PC-9 (cell line): ENCODE results near the gene ACBD4. TPM values are rescaled to one million over a fixed set of nuclear protein-coding genes. Genes with fewer than 3 reads are reported as not detected.
A peak's percentile ranks its signal among the peaks of the same experiment; 100 is the strongest.

Source experiments
- BruUV-seq: library from RNA; stranded (reverse); fragments of 400-500 nt; replicated peaks from 2 replicates; lab custom pipeline; 2021; lab: Mats Ljungman, UMichigan
- CTCF ChIA-PET: fragments of 300-600 bp; sonication (Branson Sonifier 250); formaldehyde crosslinking; loops from one replicate; lab custom pipeline; 2022; ENCODE audit warnings: antibody characterized with exemption; lab: Charles Lee
- POLR2A ChIA-PET: fragments of 300-600 bp; sonication (Branson Sonifier 250); formaldehyde crosslinking; loops from one replicate; lab custom pipeline; 2022; ENCODE audit warnings: antibody characterized with exemption; ENCODE audit not compliant: unreplicated experiment; lab: Charles Lee
- DNase-seq, 2 experiments: peaks; one replicate each; pipeline versions ENCODE4 v3.0.0 to v3.0.0-alpha.2; 2015 to 2022; ENCODE audit warnings: mixed read lengths in 1 of 2
- H2AFZ ChIP-seq: fragments of 200-600 bp; sonication (generic); 2 replicates; pipeline ENCODE4 v1.8.1; 2017; ENCODE audit warnings: antibody characterized with exemption
- H3F3A ChIP-seq: fragments of 200-600 bp; sonication (generic); 2 replicates; pipeline ENCODE4 v1.8.1; 2017; ENCODE audit warnings: antibody characterized with exemption, mild to moderate bottlenecking, low read depth; ENCODE audit not compliant: insufficient read depth
- H3K27ac ChIP-seq: fragments of 200-600 bp; sonication (generic); 2 replicates; pipeline ENCODE4 v1.6.1; 2016; ENCODE audit warnings: mixed run types
- H3K27me3 ChIP-seq: fragments of 200-600 bp; sonication (generic); 2 replicates; pipeline ENCODE4 v1.6.1; 2016; ENCODE audit warnings: low read depth, mixed run types; ENCODE audit not compliant: insufficient read depth
- H3K36me3 ChIP-seq: fragments of 200-600 bp; sonication (generic); 2 replicates; pipeline ENCODE4 v1.6.1; 2016; ENCODE audit warnings: low read depth, mixed run types
- H3K4me1 ChIP-seq: fragments of 200-600 bp; sonication (generic); replicated peaks from 2 replicates; pipeline ENCODE4 v1.6.1; 2016; ENCODE audit warnings: mixed run types; ENCODE audit not compliant: insufficient read depth
- H3K4me2 ChIP-seq: fragments of 200-600 bp; sonication (generic); 2 replicates; pipeline ENCODE4 v1.6.1; 2017; ENCODE audit warnings: mixed run types
- H3K4me3 ChIP-seq: fragments of 200-600 bp; sonication (generic); 2 replicates; pipeline ENCODE4 v1.6.1; 2016; ENCODE audit warnings: mixed run types
- H3K79me2 ChIP-seq: fragments of 200-600 bp; sonication (generic); 2 replicates; pipeline ENCODE4 v1.6.1; 2017; ENCODE audit warnings: low read depth, mixed run types
- H3K9me2 ChIP-seq: fragments of 200-600 bp; sonication (generic); 2 replicates; pipeline ENCODE4 v1.8.1; 2017; ENCODE audit warnings: mild to moderate bottlenecking; ENCODE audit not compliant: insufficient read depth
- H3K9me3 ChIP-seq: fragments of 200-600 bp; sonication (generic); 2 replicates; pipeline ENCODE4 v1.8.1; 2016; ENCODE audit warnings: low read depth; ENCODE audit not compliant: insufficient read depth
- H4K20me1 ChIP-seq: fragments of 200-600 bp; sonication (generic); 2 replicates; pipeline ENCODE4 v1.8.1; 2017; ENCODE audit not compliant: insufficient read depth
- CTCF ChIP-seq: fragments of 200-600 bp; sonication (generic); conservative IDR thresholded peaks from 2 replicates; pipeline ENCODE4 v1.6.1; 2017; ENCODE audit warnings: mixed run types, antibody characterized with exemption, mild to moderate bottlenecking, moderate library complexity
- EZH2 ChIP-seq: fragments of 200-600 bp; sonication (generic); IDR thresholded peaks from 2 replicates; pipeline ENCODE4 v1.8.0; 2017; ENCODE audit warnings: antibody characterized with exemption, low read depth
- intact Hi-C: fragments of 100-400 bp; cut with micrococcal nuclease; formaldehyde crosslinking; loops from one replicate; pipeline ENCODE4 v1.10.0; 2022; ENCODE audit not compliant: unreplicated experiment
- total RNA-seq: library from RNA; stranded (reverse); gene quantifications from 2 replicates; pipeline ENCODE4 v1.2.3, GENCODE V29; 2021

ACBD4 gene
- total RNA-seq, 1 experiment from 2014 or later = 14.6 TPM

GRCh38 chr17:45092911-45093430 lies 42.5 kb upstream of the ACBD4 start:
- Histone ChIP-seq H3K9me2 (no peaks in the 10 kb centered on the region), H3K27ac (peak overlapping the region; percentile 66), H3K36me3 (peaks cover 20% of the 10 kb centered on the region), H3K4me2 (peak overlapping the region; percentile 40), H4K20me1 (no peaks in the 10 kb centered on the region), H3K9me3 (no peaks in the 10 kb centered on the region), H3K4me3 (no peak overlapping the region), H3F3A (peaks cover 55% of the 10 kb centered on the region), H3K27me3 (no peaks in the 10 kb centered on the region), H2AFZ (no peak overlapping the region), H3K79me2 (no peaks in the 10 kb centered on the region; the same call in 1 of the 2 replicates), H3K4me1 (peaks cover 21% of the 10 kb centered on the region)
- ChIA-PET CTCF (interaction anchor here (0.5 kb wide), 1 partner anchor 104 kb away, joined by 4 read pairs; no protein-coding TSS in a partner anchor), POLR2A (interaction anchor here (0.5 to 0.7 kb wide), 3 partner anchors 35 to 187 kb away, joined by 4 to 7 read pairs (median 7); partner anchors contain the start of gene C1QL1)
- TF ChIP-seq CTCF (no peak), EZH2 (no peak)
- intact Hi-C loops = loop anchor here (2.0 to 10.0 kb wide), 3 partner anchors 32 to 68 kb away; partner anchors contain the start of gene DCAKD
- DNase-seq = peak; percentile 86 to 88
- no TSS peak for BruUV-seq

DNA sequence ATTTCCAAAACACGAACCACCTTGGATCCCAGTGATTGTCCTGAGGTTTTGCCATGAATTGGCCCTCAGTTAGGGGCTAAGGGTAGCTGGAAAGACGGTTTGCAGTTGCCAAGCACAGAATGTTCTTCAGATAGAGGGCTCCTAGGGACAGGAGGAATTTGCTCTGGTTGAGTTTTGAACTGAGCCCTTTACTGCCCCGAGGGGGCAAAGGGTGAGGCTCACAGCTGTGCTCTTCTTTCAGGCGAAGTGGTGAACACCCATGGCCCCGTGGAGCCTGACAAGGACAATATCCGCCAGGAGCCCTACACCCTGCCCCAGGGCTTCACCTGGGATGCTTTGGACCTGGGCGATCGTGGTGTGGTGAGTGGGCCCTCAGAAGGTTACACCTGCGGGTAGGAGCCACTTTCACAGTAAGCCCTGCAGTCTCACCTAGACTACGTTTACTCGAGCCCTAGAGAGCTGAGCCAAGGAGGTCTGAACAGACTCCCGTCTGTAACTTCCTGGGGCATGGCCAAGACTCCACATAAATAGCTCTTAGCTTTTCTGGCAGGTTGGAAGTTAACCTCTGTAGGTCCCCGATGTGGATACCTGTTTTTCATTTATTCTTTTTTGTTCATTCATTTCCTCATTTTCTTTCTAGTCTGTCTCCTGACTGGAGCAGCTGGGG lies 41.9 kb upstream of the ACBD4 start:
- CTCF ChIA-PET = interaction anchor here (0.5 to 0.7 kb wide), 2 partner anchors 104 to 378 kb away, joined by 3 to 4 read pairs; no protein-coding TSS in a partner anchor
- no peak for DNase-seq

More for the DNA sequence above, 41.9 kb upstream of the ACBD4 start:
- POLR2A ChIA-PET = interaction anchor here (0.5 to 0.6 kb wide), 2 partner anchors 34 to 125 kb away, joined by 4 to 7 read pairs; partner anchors contain the start of gene C1QL1
- Histone ChIP-seq H3K4me3 (no peak overlapping the region), H3K9me2 (no peaks in the 10 kb centered on the region), H4K20me1 (no peaks in the 10 kb centered on the region; the same call in 1 of the 2 replicates), H3K9me3 (no peaks in the 10 kb centered on the region), H3K4me2 (peak overlapping the region; percentile 40), H3K4me1 (peaks cover 21% of the 10 kb centered on the region), H3K79me2 (no peaks in the 10 kb centered on the region; the same call in 1 of the 2 replicates), H2AFZ (no peak overlapping the region), H3F3A (peaks cover 62% of the 10 kb centered on the region), H3K27me3 (no peaks in the 10 kb centered on the region), H3K36me3 (peaks cover 20% of the 10 kb centered on the region), H3K27ac (peak overlapping the region; percentile 66)
- intact Hi-C loops = loop anchor here (2.0 to 10.0 kb wide), 3 partner anchors 31 to 69 kb away; partner anchors contain the start of gene DCAKD
- TF ChIP-seq CTCF = no peak
- TF ChIP-seq EZH2 = no peak
- TSS peak; percentile 18 for BruUV-seq
